ENCODE measurements around the gene SLC23A2.

DNA sequence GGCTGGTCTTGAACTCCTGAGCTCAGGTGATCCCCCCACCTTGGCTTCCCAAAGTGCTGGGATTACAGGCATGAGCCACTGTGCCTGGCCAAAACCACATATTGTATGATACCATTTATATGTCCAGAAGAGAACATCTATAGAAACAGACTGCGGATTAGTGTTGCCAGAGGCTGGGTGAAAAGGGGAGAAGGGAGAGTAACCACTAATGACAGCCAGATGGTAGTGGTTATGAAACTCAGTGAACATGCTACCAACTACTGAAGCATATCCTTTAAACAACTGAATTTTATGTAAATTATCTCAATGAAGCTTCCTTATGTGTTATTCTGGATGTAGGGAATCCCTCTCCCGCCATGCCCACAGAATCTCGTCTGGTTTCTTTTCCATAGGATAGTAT lies 15.7 kb downstream of the SLC23A2 start:
- no peak for TF ChIP-seq HOXA7 (CRISPR knock-in tag; IDR thresholded peaks at IDR 0.05; ENCODE audit: borderline replicate concordance)
- no peak for TF ChIP-seq ZNF138 (tag by site-specific recombination; IDR thresholded peaks at IDR 0.05; ENCODE audit: borderline replicate concordance)
- no peak for TF ChIP-seq MYNN (tag by site-specific recombination; IDR thresholded peaks at IDR 0.05; ENCODE audit: borderline replicate concordance)
- TF ChIP-seq, protein P1, sequence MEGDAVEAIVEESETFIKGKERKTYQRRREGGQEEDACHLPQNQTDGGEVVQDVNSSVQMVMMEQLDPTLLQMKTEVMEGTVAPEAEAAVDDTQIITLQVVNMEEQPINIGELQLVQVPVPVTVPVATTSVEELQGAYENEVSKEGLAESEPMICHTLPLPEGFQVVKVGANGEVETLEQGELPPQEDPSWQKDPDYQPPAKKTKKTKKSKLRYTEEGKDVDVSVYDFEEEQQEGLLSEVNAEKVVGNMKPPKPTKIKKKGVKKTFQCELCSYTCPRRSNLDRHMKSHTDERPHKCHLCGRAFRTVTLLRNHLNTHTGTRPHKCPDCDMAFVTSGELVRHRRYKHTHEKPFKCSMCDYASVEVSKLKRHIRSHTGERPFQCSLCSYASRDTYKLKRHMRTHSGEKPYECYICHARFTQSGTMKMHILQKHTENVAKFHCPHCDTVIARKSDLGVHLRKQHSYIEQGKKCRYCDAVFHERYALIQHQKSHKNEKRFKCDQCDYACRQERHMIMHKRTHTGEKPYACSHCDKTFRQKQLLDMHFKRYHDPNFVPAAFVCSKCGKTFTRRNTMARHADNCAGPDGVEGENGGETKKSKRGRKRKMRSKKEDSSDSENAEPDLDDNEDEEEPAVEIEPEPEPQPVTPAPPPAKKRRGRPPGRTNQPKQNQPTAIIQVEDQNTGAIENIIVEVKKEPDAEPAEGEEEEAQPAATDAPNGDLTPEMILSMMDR (tag by site-specific recombination; IDR thresholded peaks at IDR 0.05) = no peak

Measured in HEK293 (cell line).